SU-DHL-6 (cell line): ENCODE measurements around the gene PKD2.
A peak's percentile ranks its signal among the peaks of the same experiment; 100 is the strongest.

Experiments used
- H2AFZ ChIP-seq: fragments of 200-600 bp; sonication (generic); 2 replicates; pipeline ENCODE4 v1.6.1; 2014; ENCODE audit warnings: low read depth, mild to moderate bottlenecking, moderate library complexity, mixed read lengths, antibody characterized with exemption, low read length; ENCODE audit not compliant: severe bottlenecking
- H3F3A ChIP-seq: fragments of 200-600 bp; shearing (Covaris generic); 2 replicates; pipeline ENCODE4 v1.6.0; 2016; ENCODE audit warnings: antibody characterized with exemption, mild to moderate bottlenecking; ENCODE audit not compliant: insufficient read depth
- H3K27ac ChIP-seq: fragments of 200-600 bp; sonication (generic); 2 replicates; pipeline ENCODE4 v1.5.1; 2016; ENCODE audit warnings: low read depth, mild to moderate bottlenecking, low read length, moderate library complexity, mixed read lengths
- H3K27me3 ChIP-seq: fragments of 200-600 bp; sonication (generic), shearing (Covaris generic); 2 replicates; pipeline ENCODE4 v1.6.0; 2014; ENCODE audit warnings: mild to moderate bottlenecking, low read length
- H3K36me3 ChIP-seq: fragments of 200-600 bp; sonication (generic); 2 replicates; pipeline ENCODE4 v1.6.1; 2014; ENCODE audit warnings: mild to moderate bottlenecking, low read length, mixed read lengths
- H3K4me2 ChIP-seq: fragments of 300-600, 200-600 bp; shearing (Covaris generic), sonication (generic); 2 replicates; pipeline ENCODE4 v1.6.0; 2014; ENCODE audit warnings: low read length, low read depth, mild to moderate bottlenecking; ENCODE audit not compliant: poor library complexity, severe bottlenecking
- H3K4me3 ChIP-seq: fragments of 200-600 bp; sonication (generic); 2 replicates; pipeline ENCODE4 v1.5.1; 2014; ENCODE audit warnings: antibody characterized with exemption, low read length, mild to moderate bottlenecking, mixed read lengths; ENCODE audit not compliant: insufficient read depth, poor library complexity, severe bottlenecking
- H3K79me2 ChIP-seq: fragments of 200-600 bp; sonication (generic); 2 replicates; pipeline ENCODE4 v1.6.1; 2014; ENCODE audit warnings: mild to moderate bottlenecking, low read length, moderate library complexity; ENCODE audit not compliant: insufficient read depth
- H3K9ac ChIP-seq: fragments of 200-600 bp; sonication (generic); 2 replicates; pipeline ENCODE4 v1.7.0; 2014; ENCODE audit warnings: mild to moderate bottlenecking, low read length
- H3K9me2 ChIP-seq: fragments of 200-600 bp; sonication (generic); replicated peaks from 2 replicates; pipeline ENCODE4 v1.6.1; 2014; ENCODE audit warnings: low read length; ENCODE audit not compliant: insufficient read depth
- H3K9me3 ChIP-seq: fragments of 200-600 bp; sonication (generic); 2 replicates; pipeline ENCODE4 v1.6.1; 2014; ENCODE audit warnings: low read length, mixed read lengths; ENCODE audit not compliant: insufficient read depth
- H4K20me1 ChIP-seq: fragments of 200-600 bp; sonication (generic); 2 replicates; pipeline ENCODE4 v1.6.1; 2014; ENCODE audit warnings: low read depth, mild to moderate bottlenecking, antibody characterized with exemption, low read length, moderate library complexity, mixed read lengths
- CTCF ChIP-seq: fragments of 200-600 bp; sonication (generic); IDR thresholded peaks from one replicate; pipeline ENCODE4 v1.5.1; 2017; ENCODE audit warnings: antibody characterized with exemption, mild to moderate bottlenecking, low read length, moderate library complexity; ENCODE audit not compliant: insufficient read depth, poor library complexity, severe bottlenecking
- EZH2phosphoT487 ChIP-seq: fragments of 200-600 bp; sonication (generic), shearing (Covaris generic); conservative IDR thresholded peaks from 2 replicates; pipeline ENCODE4 v1.6.1; 2018; ENCODE audit warnings: mild to moderate bottlenecking, antibody characterized with exemption, low read length, moderate library complexity, mixed read lengths

The PKD2 gene

DNA sequence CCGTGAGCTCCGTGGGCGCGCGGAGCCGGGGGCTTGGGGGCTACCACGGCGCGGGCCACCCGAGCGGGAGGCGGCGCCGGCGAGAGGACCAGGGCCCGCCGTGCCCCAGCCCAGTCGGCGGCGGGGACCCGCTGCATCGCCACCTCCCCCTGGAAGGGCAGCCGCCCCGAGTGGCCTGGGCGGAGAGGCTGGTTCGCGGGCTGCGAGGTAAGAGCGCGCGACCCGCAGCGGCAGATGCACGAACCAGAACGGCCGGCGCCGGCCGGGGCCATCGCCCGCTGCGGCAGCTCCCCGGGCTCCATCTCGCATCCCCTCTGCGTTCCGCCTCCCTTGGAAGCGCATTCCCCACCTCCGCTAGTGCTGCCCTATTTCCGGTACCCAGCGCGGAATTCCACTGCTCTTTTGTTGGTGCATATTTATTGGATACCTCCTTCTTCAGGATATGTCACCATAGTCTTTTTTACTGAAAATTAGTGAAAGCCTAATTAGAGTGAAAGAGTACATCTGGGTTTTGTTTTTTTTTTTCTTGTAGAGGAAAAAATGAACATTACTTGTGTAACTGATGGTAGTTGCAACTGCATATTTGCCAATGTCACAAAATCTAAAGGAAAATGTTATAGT, 797 bp downstream of the PKD2 start:
- no peaks in the 10 kb centered on the region for H3F3A ChIP-seq
- TF ChIP-seq CTCF (no peak), EZH2phosphoT487 (no peak)
- H3K79me2 ChIP-seq = no peaks in the 10 kb centered on the region
- H3K9me3 ChIP-seq = no peaks in the 10 kb centered on the region
- peak overlapping the region; percentile 54 for H3K9ac ChIP-seq
- no peaks in the 10 kb centered on the region for H3K9me2 ChIP-seq
- H2AFZ ChIP-seq = no peak overlapping the region
- H3K27me3 ChIP-seq = no peaks in the 10 kb centered on the region
- H3K4me3 ChIP-seq = peak overlapping the region; percentile 50
- H3K27ac ChIP-seq = no peak overlapping the region
- peak overlapping the region; percentile 57 for H3K4me2 ChIP-seq
- H4K20me1 ChIP-seq = no peaks in the 10 kb centered on the region
- no peaks in the 10 kb centered on the region for H3K36me3 ChIP-seq

- Histone ChIP-seq H3K36me3 (no peaks in the 10 kb centered on the region), H3K4me2 (peak overlapping the region; percentile 57), H3K9me3 (no peaks in the 10 kb centered on the region), H3K9me2 (no peaks in the 10 kb centered on the region), H4K20me1 (no peaks in the 10 kb centered on the region), H3K27ac (no peak overlapping the region), H3K4me3 (peak overlapping the region; percentile 50), H3K79me2 (no peaks in the 10 kb centered on the region), H2AFZ (no peak overlapping the region), H3F3A (no peaks in the 10 kb centered on the region), H3K27me3 (no peaks in the 10 kb centered on the region), H3K9ac (0 out of 2 replicates have a peak overlapping the region, but pooled peaks have one; percentile 54)
- TF ChIP-seq EZH2phosphoT487 (no peak), CTCF (no peak)
Measured at GRCh38 chr4:88008743-88009171, 1.3 kb downstream of the PKD2 start.

DNA sequence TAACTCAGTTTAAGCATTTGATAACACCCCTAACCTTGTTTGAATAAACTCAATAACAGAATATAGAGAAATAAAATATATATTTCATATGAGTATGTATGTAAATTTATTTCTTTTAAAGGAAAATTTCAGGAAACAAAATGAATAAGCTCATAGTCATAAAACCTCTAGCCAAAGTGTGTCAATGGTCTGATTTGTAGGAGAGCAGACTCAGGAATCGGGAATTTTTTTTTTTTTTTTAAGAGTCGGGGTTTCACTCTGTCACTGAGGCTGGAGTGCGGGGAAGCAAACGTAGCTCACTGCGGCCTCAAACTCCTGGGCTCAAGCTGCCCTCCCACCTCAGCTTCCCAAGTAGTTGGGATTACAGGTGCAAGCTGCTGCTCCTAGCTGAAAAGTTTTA, 2.4 kb downstream of the PKD2 start:
- Histone ChIP-seq H3F3A (no peaks in the 10 kb centered on the region), H3K27me3 (no peaks in the 10 kb centered on the region), H3K4me3 (no peak overlapping the region), H3K27ac (no peak overlapping the region), H3K9me3 (no peaks in the 10 kb centered on the region), H4K20me1 (no peaks in the 10 kb centered on the region), H3K36me3 (no peaks in the 10 kb centered on the region), H3K9me2 (no peaks in the 10 kb centered on the region), H2AFZ (no peak overlapping the region), H3K79me2 (no peaks in the 10 kb centered on the region), H3K4me2 (no peak overlapping the region), H3K9ac (no peak overlapping the region)
- TF ChIP-seq CTCF (no peak), EZH2phosphoT487 (no peak)
